ENCODE measurements around the gene TMEM87B. TPM values are rescaled to one million over a fixed set of nuclear protein-coding genes. Genes with fewer than 3 reads are reported as not detected.

The TMEM87B gene
- total RNA-seq, result 10.6 and 27.0 TPM in 2 replicates

GRCh38 chr2:112054847-112055729 lies at the start of gene TMEM87B:
Gene TMEM87B, plus strand, starts transcription at chr2:112055269. Its CDS starts 323 bp downstream, at chr2:112055592.

GRCh38 chr2:112138159-112139032 lies 83.3 kb downstream of the TMEM87B start, which contains the start of gene FBLN7:
Gene FBLN7, plus strand, starts transcription at chr2:112138385. Its CDS starts 271 bp downstream, at chr2:112138656.

Other genes starting within 250 kb of the TMEM87B start
- 23.2 and 28.8 TPM in 2 replicates for gene ANAPC1, start 171.1 kb upstream of the TMEM87B start, total RNA-seq
- gene MERTK, start 156.7 kb upstream of the TMEM87B start, total RNA-seq, result 1.0 and 2.7 TPM in 2 replicates
- gene FBLN7, start 83.1 kb downstream of the TMEM87B start, total RNA-seq, result 0.52 and 1.8 TPM in 2 replicates
- 0.64 and 2.5 TPM in 2 replicates for gene ZC3H8, start 199.8 kb downstream of the TMEM87B start, total RNA-seq
- 1.7 and 6.8 TPM in 2 replicates for gene ZC3H6, start 220.3 kb downstream of the TMEM87B start, total RNA-seq

Measured in epithelial cell of alveolus of lung (primary cell).